HCT116 (cell line): ENCODE results near the gene NDUFS6.

Experiments used
- CEBPB ChIP-seq: IDR thresholded peaks from 2 replicates; pipeline ENCODE4 v1.6.1; 2012; ENCODE audit warnings: low read depth
- EZH2 ChIP-seq: fragments of 200-600 bp; sonication (generic); IDR thresholded peaks from 2 replicates; pipeline ENCODE4 v1.6.1; 2017; ENCODE audit warnings: antibody characterized with exemption, mixed run types
- FOSL1 ChIP-seq: IDR thresholded peaks from 2 replicates; pipeline ENCODE4 v1.6.1; 2012; ENCODE audit warnings: low read depth
- POLR2A ChIP-seq: IDR thresholded peaks from 2 replicates; pipeline ENCODE4 v1.7.0; 2011; ENCODE audit warnings: borderline replicate concordance; ENCODE audit not compliant: insufficient read depth, insufficient read length; ENCODE audit errors: extremely low read depth
- POLR2AphosphoS5 ChIP-seq: IDR thresholded peaks from 2 replicates; pipeline ENCODE4 v1.6.1; 2011; ENCODE audit warnings: mild to moderate bottlenecking, low read depth, low read length, moderate library complexity
- RAD21 ChIP-seq: IDR thresholded peaks from 2 replicates; pipeline ENCODE4 v1.6.1; 2012; ENCODE audit warnings: low read depth, mild to moderate bottlenecking
- YY1 ChIP-seq: IDR thresholded peaks from 2 replicates; pipeline ENCODE4 v1.6.1; 2011; ENCODE audit warnings: low read length, low read depth, moderate library complexity, mild to moderate bottlenecking; ENCODE audit not compliant: insufficient replicate concordance; ENCODE audit errors: extremely low read depth
- TF ChIP-seq, protein P1 (sequence below), 3 experiments: fragments of 200-600 bp in 1 of 3; sonication (generic) in 1 of 3; IDR thresholded peaks in 2 of 3; conservative IDR thresholded peaks in 1 of 3; 2 replicates each; pipeline ENCODE4 v1.5.1; 2012 to 2017; ENCODE audit warnings: low read depth in 2 of 3, low read length in 2 of 3, antibody characterized with exemption in 1 of 3, borderline replicate concordance in 1 of 3, control low read depth in 1 of 3, mild to moderate bottlenecking in 1 of 3, mixed read lengths in 1 of 3, mixed run types in 1 of 3, moderate library complexity in 1 of 3; ENCODE audit not compliant: insufficient read depth in 1 of 3
- TF ChIP-seq, protein P2 (sequence below): IDR thresholded peaks from 2 replicates; pipeline ENCODE4 v1.6.1; 2011; ENCODE audit warnings: mild to moderate bottlenecking, low read length, moderate library complexity; ENCODE audit not compliant: insufficient replicate concordance; ENCODE audit errors: extremely low read depth
- TF ChIP-seq, protein P3 (sequence below): IDR thresholded peaks from 2 replicates; pipeline ENCODE4 v1.6.1; 2012; ENCODE audit warnings: low read depth

DNA sequence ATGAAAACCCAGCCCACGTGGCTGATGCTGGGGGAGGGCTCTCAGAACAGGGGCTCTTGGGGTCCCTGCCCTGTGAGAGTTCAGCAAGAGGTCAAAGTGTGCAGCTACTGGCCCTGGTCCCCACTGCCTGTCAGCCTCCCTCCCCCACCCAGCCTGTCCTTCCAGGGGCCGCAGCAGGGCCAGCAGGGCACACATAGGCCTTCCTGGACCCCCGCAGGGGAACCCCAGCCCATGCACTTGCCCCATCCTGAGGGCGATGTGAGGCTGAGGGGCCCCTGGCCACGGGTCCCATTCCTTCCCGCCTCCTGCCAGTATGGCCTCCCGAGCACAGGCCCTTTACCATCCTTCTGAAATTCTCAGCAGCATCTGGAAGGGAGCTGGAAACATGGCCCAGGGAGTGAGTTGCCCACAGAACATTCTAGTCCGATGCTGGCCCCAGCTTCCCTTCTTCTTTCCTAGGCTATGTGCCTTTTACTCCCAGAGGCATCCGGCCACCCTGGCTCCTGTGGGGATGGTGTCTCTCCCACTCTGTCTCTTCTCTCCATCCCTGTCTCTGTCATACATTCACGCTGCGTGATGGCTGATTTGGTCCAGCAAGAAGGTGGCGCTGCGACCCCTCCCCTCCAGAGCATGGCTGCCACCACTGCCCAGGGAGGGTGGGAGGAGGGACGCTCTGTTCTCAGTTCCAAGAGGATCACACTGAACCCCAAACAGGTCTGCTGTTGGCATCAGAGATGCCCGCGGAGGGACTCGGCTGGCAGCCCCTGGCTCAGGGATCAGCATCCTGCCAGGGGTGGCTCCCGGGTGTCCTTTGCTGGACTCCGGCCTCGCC lies 21.2 kb upstream of the NDUFS6 start:
- no peak for TF ChIP-seq RAD21
- TF ChIP-seq, protein P1, sequence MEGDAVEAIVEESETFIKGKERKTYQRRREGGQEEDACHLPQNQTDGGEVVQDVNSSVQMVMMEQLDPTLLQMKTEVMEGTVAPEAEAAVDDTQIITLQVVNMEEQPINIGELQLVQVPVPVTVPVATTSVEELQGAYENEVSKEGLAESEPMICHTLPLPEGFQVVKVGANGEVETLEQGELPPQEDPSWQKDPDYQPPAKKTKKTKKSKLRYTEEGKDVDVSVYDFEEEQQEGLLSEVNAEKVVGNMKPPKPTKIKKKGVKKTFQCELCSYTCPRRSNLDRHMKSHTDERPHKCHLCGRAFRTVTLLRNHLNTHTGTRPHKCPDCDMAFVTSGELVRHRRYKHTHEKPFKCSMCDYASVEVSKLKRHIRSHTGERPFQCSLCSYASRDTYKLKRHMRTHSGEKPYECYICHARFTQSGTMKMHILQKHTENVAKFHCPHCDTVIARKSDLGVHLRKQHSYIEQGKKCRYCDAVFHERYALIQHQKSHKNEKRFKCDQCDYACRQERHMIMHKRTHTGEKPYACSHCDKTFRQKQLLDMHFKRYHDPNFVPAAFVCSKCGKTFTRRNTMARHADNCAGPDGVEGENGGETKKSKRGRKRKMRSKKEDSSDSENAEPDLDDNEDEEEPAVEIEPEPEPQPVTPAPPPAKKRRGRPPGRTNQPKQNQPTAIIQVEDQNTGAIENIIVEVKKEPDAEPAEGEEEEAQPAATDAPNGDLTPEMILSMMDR (IDR thresholded peaks at IDR 0.05 in 2 of 3, conservative IDR thresholded peaks at IDR 0.05 in 1 of 3; ENCODE audit: borderline replicate concordance in 1 of 3, insufficient read depth in 1 of 3, low read depth in 2 of 3, low read length in 2 of 3) = no peak
- TF ChIP-seq, protein P2, sequence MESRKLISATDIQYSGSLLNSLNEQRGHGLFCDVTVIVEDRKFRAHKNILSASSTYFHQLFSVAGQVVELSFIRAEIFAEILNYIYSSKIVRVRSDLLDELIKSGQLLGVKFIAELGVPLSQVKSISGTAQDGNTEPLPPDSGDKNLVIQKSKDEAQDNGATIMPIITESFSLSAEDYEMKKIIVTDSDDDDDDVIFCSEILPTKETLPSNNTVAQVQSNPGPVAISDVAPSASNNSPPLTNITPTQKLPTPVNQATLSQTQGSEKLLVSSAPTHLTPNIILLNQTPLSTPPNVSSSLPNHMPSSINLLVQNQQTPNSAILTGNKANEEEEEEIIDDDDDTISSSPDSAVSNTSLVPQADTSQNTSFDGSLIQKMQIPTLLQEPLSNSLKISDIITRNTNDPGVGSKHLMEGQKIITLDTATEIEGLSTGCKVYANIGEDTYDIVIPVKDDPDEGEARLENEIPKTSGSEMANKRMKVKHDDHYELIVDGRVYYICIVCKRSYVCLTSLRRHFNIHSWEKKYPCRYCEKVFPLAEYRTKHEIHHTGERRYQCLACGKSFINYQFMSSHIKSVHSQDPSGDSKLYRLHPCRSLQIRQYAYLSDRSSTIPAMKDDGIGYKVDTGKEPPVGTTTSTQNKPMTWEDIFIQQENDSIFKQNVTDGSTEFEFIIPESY = no peak
- no peak for TF ChIP-seq POLR2A
- no peak for TF ChIP-seq FOSL1
- TF ChIP-seq EZH2 = no peak
- no peak for TF ChIP-seq POLR2AphosphoS5
- TF ChIP-seq CEBPB = no peak
- no peak for TF ChIP-seq YY1
- TF ChIP-seq, protein P3, sequence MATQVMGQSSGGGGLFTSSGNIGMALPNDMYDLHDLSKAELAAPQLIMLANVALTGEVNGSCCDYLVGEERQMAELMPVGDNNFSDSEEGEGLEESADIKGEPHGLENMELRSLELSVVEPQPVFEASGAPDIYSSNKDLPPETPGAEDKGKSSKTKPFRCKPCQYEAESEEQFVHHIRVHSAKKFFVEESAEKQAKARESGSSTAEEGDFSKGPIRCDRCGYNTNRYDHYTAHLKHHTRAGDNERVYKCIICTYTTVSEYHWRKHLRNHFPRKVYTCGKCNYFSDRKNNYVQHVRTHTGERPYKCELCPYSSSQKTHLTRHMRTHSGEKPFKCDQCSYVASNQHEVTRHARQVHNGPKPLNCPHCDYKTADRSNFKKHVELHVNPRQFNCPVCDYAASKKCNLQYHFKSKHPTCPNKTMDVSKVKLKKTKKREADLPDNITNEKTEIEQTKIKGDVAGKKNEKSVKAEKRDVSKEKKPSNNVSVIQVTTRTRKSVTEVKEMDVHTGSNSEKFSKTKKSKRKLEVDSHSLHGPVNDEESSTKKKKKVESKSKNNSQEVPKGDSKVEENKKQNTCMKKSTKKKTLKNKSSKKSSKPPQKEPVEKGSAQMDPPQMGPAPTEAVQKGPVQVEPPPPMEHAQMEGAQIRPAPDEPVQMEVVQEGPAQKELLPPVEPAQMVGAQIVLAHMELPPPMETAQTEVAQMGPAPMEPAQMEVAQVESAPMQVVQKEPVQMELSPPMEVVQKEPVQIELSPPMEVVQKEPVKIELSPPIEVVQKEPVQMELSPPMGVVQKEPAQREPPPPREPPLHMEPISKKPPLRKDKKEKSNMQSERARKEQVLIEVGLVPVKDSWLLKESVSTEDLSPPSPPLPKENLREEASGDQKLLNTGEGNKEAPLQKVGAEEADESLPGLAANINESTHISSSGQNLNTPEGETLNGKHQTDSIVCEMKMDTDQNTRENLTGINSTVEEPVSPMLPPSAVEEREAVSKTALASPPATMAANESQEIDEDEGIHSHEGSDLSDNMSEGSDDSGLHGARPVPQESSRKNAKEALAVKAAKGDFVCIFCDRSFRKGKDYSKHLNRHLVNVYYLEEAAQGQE = no peak
